A549 (cell line): ENCODE measurements around the gene CCDC40. TPM values are rescaled to one million over a fixed set of nuclear protein-coding genes. Genes with fewer than 3 reads are reported as not detected.

Source experiments
- ATAC-seq, 2 experiments: fragments of 200-7000 bp in 1 of 2; fragments of >200 bp in 1 of 2; cut with Nextera tagmentation in 1 of 2; cut with Tn5 transposase in 1 of 2; 3 replicates each; pipeline versions ENCODE4 v1.8.0 to v1.9.1; 2018 to 2020; ENCODE audit warnings: mild to moderate bottlenecking in 1 of 2, moderate library complexity in 1 of 2
- CTCF ChIA-PET: fragments of 300-600 bp; sonication (Branson Sonifier 250); formaldehyde crosslinking; extraction: SDS; loops from one replicate; lab custom pipeline; 2021; ENCODE audit warnings: antibody characterized with exemption, inconsistent platforms; lab: Yijun Ruan, JAX
- POLR2A ChIA-PET: fragments of 350-600 bp; formaldehyde crosslinking; extraction: SDS; loops from one replicate; lab custom pipeline; 2021; ENCODE audit warnings: antibody characterized with exemption, inconsistent platforms; lab: Yijun Ruan, JAX
- DNase-seq, 2 experiments: peaks; one replicate each; pipeline versions ENCODE4 v3.0.0 to v3.0.0-alpha.2; 2011 to 2016; ENCODE audit warnings: low read depth in 1 of 2, low spot score in 1 of 2
- FAIRE-seq: peaks from 2 replicates; lab custom pipeline; 2011; peaks lifted over from hg19 to GRCh38; lab: Jason Lieb, UNC
- H3K27ac ChIP-seq, 2 experiments: fragments of >200 bp; sonication (Bioruptor Twin); formaldehyde crosslinking; 3 replicates each; pipeline ENCODE4 v1.5.1; 2016 to 2017
- H3K4me1 ChIP-seq: fragments of >200 bp; sonication (Bioruptor Twin); formaldehyde crosslinking; 3 replicates; pipeline ENCODE4 v1.6.1; 2016
- H3K4me2 ChIP-seq: fragments of >200 bp; sonication (Bioruptor Twin); formaldehyde crosslinking; 3 replicates; pipeline ENCODE4 v1.6.1; 2016
- H3K4me3 ChIP-seq: fragments of >200 bp; sonication (Bioruptor Twin); formaldehyde crosslinking; 3 replicates; pipeline ENCODE4 v1.5.1; 2016
- H3K9me3 ChIP-seq: fragments of >200 bp; sonication (Bioruptor Twin); formaldehyde crosslinking; 3 replicates; pipeline ENCODE4 v1.6.1; 2016
- BHLHE40 ChIP-seq: IDR thresholded peaks from 2 replicates; pipeline ENCODE4 v1.6.1; 2012; ENCODE audit warnings: low read depth, low read length, inconsistent platforms
- CBX2 ChIP-seq: fragments of 200-600 bp; sonication (generic); IDR thresholded peaks from 2 replicates; pipeline ENCODE4 v1.6.1; 2016; ENCODE audit warnings: low read depth, mild to moderate bottlenecking, borderline replicate concordance
- CEBPB ChIP-seq, 2 experiments: fragments of >200 bp in 1 of 2; sonication (Bioruptor Twin) in 1 of 2; formaldehyde crosslinking in 1 of 2; IDR thresholded peaks; 2 replicates each; pipeline ENCODE4 v1.6.1; 2012 to 2016
- CHD4 ChIP-seq: fragments of 200-600 bp; sonication (generic); IDR thresholded peaks from 2 replicates; pipeline ENCODE4 v1.6.1; 2016; ENCODE audit warnings: antibody characterized with exemption, mild to moderate bottlenecking, borderline replicate concordance
- ELK1 ChIP-seq: fragments of 150-350 bp; IDR thresholded peaks from 2 replicates; pipeline ENCODE4 v1.6.1; 2014; ENCODE audit warnings: low read depth, mild to moderate bottlenecking, low read length
- EP300 ChIP-seq, 2 experiments: fragments of >200 bp; sonication (Bioruptor Twin); formaldehyde crosslinking; IDR thresholded peaks; 2 replicates in 1 of 2; 3 replicates in 1 of 2; pipeline ENCODE4 v1.6.1; 2016 to 2017
- ESRRA ChIP-seq: fragments of 150-350 bp; IDR thresholded peaks from 2 replicates; pipeline ENCODE4 v1.6.1; 2014; ENCODE audit warnings: mild to moderate bottlenecking, low read length, borderline replicate concordance
- FOXS1 ChIP-seq: fragments of 250-450 bp; sonication (Bioruptor Pico); IDR thresholded peaks from 2 replicates; pipeline ENCODE4 v1.5.0; 2020; ENCODE audit warnings: mild to moderate bottlenecking, moderate library complexity
- GATA3 ChIP-seq: IDR thresholded peaks from 2 replicates; pipeline ENCODE4 v1.6.1; 2012; ENCODE audit warnings: borderline replicate concordance
- HDAC2 ChIP-seq: fragments of 200-600 bp; sonication (generic); IDR thresholded peaks from 2 replicates; pipeline ENCODE4 v1.6.1; 2016
- HEYL ChIP-seq: fragments of 250-450 bp; sonication (Bioruptor Pico); IDR thresholded peaks from 2 replicates; pipeline ENCODE4 v1.8.0; 2021; ENCODE audit warnings: mild to moderate bottlenecking, moderate library complexity
- KDM1A ChIP-seq: fragments of 200-600 bp; sonication (generic); IDR thresholded peaks from 2 replicates; pipeline ENCODE4 v1.6.1; 2016; ENCODE audit warnings: low read depth, mild to moderate bottlenecking
- KDM5A ChIP-seq: fragments of 200-600 bp; sonication (generic); IDR thresholded peaks from 2 replicates; pipeline ENCODE4 v1.6.1; 2016; ENCODE audit warnings: antibody characterized with exemption, mild to moderate bottlenecking
- MAZ ChIP-seq: fragments of 150-350 bp; IDR thresholded peaks from 2 replicates; pipeline ENCODE4 v1.6.1; 2014; ENCODE audit warnings: antibody characterized with exemption, low read depth, low read length, borderline replicate concordance
- NPAS2 ChIP-seq: fragments of 250-450 bp; sonication (Bioruptor Pico); IDR thresholded peaks from 2 replicates; pipeline ENCODE4 v1.8.0; 2022; ENCODE audit warnings: mild to moderate bottlenecking, moderate library complexity, borderline replicate concordance
- RARB ChIP-seq: fragments of 250-450 bp; sonication (Bioruptor Pico); IDR thresholded peaks from 2 replicates; pipeline ENCODE4 v1.8.0; 2021; ENCODE audit warnings: mild to moderate bottlenecking, moderate library complexity
- RNF2 ChIP-seq: fragments of 200-600 bp; sonication (generic); IDR thresholded peaks from 2 replicates; pipeline ENCODE4 v1.6.1; 2016; ENCODE audit warnings: low read depth, mild to moderate bottlenecking, antibody characterized with exemption, moderate library complexity, borderline replicate concordance
- SMC3 ChIP-seq: fragments of >200 bp; sonication (Bioruptor Twin); formaldehyde crosslinking; IDR thresholded peaks from 3 replicates; pipeline ENCODE4 v1.6.1; 2018; ENCODE audit warnings: inconsistent platforms
- TFCP2L1 ChIP-seq: fragments of 250-450 bp; sonication (Bioruptor Pico); IDR thresholded peaks from 2 replicates; pipeline ENCODE4 v1.5.0; 2021; ENCODE audit warnings: mild to moderate bottlenecking
- TP53 ChIP-seq: fragments of 250-450 bp; sonication (Bioruptor Pico); IDR thresholded peaks from 2 replicates; pipeline ENCODE4 v1.5.0; 2021; ENCODE audit warnings: mild to moderate bottlenecking, moderate library complexity
- ZSCAN20 ChIP-seq: fragments of 250-450 bp; sonication (Bioruptor Pico); IDR thresholded peaks from 2 replicates; pipeline ENCODE4 v1.8.0; 2022; ENCODE audit warnings: mild to moderate bottlenecking, moderate library complexity
- WGBS: methylation state at CpG from one replicate; pipeline ENCODE4 v1.1.6; 2017; ENCODE audit errors: missing lambda C conversion rate; 5-methylcytosine and 5-hydroxymethylcytosine counted together
- polyA plus RNA-seq, 4 experiments: library from polyadenylated mRNA; depleted of rRNA in 3 of 4; stranded (reverse); fragments of >200 nt; fragmentation: RNase III in 1 of 4; extraction: RNeasy Plus Mini Kit Qiagen cat#74134 plus additional on column Dnase treatment in 1 of 4; gene quantifications; 2 replicates in 3 of 4; 3 replicates in 1 of 4; pipeline ENCODE4 v1.2.3, GENCODE V29; 2011 to 2017
- TF ChIP-seq, protein P1 (sequence below): fragments of 200-600 bp; sonication (generic); IDR thresholded peaks from 2 replicates; pipeline ENCODE4 v1.6.1; 2016; ENCODE audit warnings: antibody characterized with exemption, mild to moderate bottlenecking, moderate library complexity
- TF ChIP-seq, protein P2 (sequence below): fragments of 250-450 bp; sonication (Bioruptor Pico); IDR thresholded peaks from 2 replicates; pipeline ENCODE4 v1.5.0; 2020; ENCODE audit warnings: low read depth, mild to moderate bottlenecking, moderate library complexity
- TF ChIP-seq, protein P3 (sequence below): IDR thresholded peaks from 2 replicates; pipeline ENCODE4 v1.6.1; 2012

CCDC40 gene
- polyA plus RNA-seq, 2 of the 4 experiments (the other 2 are of a cell fraction) = 5.9 to 11.3 TPM

GRCh38 chr17:80050706-80051105 lies 14.3 kb downstream of the CCDC40 start:
- FAIRE-seq (no peak), ATAC-seq (no peak)
- ChIA-PET CTCF (interaction anchor here (1.2 to 2.1 kb wide), 4 partner anchors 33 to 50 kb away, joined by 3 to 7 read pairs (median 4); partner anchors contain the start of gene GAA), POLR2A (no interaction called here)
- Histone ChIP-seq H3K27ac (no peak overlapping the region), H3K4me2 (no peak overlapping the region), H3K4me1 (no peaks in the 10 kb centered on the region), H3K9me3 (no peaks in the 10 kb centered on the region)
- WGBS = 84% methylated on average over 16 of the region's 16 CpGs
- no peak for TF ChIP-seq TFCP2L1 (CRISPR knock-in tag)
- no peak for TF ChIP-seq ZSCAN20
- TF ChIP-seq SMC3 = no peak
- TF ChIP-seq ELK1 = no peak
- TF ChIP-seq, protein P1, sequence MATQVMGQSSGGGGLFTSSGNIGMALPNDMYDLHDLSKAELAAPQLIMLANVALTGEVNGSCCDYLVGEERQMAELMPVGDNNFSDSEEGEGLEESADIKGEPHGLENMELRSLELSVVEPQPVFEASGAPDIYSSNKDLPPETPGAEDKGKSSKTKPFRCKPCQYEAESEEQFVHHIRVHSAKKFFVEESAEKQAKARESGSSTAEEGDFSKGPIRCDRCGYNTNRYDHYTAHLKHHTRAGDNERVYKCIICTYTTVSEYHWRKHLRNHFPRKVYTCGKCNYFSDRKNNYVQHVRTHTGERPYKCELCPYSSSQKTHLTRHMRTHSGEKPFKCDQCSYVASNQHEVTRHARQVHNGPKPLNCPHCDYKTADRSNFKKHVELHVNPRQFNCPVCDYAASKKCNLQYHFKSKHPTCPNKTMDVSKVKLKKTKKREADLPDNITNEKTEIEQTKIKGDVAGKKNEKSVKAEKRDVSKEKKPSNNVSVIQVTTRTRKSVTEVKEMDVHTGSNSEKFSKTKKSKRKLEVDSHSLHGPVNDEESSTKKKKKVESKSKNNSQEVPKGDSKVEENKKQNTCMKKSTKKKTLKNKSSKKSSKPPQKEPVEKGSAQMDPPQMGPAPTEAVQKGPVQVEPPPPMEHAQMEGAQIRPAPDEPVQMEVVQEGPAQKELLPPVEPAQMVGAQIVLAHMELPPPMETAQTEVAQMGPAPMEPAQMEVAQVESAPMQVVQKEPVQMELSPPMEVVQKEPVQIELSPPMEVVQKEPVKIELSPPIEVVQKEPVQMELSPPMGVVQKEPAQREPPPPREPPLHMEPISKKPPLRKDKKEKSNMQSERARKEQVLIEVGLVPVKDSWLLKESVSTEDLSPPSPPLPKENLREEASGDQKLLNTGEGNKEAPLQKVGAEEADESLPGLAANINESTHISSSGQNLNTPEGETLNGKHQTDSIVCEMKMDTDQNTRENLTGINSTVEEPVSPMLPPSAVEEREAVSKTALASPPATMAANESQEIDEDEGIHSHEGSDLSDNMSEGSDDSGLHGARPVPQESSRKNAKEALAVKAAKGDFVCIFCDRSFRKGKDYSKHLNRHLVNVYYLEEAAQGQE = no peak
- TF ChIP-seq RARB = no peak
- TF ChIP-seq HDAC2 = no peak
- no peak for TF ChIP-seq GATA3
- TF ChIP-seq, protein P2, sequence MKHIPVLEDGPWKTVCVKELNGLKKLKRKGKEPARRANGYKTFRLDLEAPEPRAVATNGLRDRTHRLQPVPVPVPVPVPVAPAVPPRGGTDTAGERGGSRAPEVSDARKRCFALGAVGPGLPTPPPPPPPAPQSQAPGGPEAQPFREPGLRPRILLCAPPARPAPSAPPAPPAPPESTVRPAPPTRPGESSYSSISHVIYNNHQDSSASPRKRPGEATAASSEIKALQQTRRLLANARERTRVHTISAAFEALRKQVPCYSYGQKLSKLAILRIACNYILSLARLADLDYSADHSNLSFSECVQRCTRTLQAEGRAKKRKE (CRISPR knock-in tag) = no peak
- TF ChIP-seq CHD4 = no peak
- TF ChIP-seq MAZ = no peak
- TF ChIP-seq FOXS1 (CRISPR knock-in tag) = no peak
- TF ChIP-seq, all 56 proteins: peak for 0
- H3K4me3 ChIP-seq = no peak overlapping the region
- DNase-seq = no peak

- WGBS = 84% methylated on average over 11 of the region's 11 CpGs
- H3K9me3 ChIP-seq = no peaks in the 10 kb centered on the region
Measured at GRCh38 chr17:80051681-80052080, 15.2 kb downstream of the CCDC40 start.

GRCh38 chr17:80053102-80053501 lies 16.7 kb downstream of the CCDC40 start:
- ATAC-seq = no peak
- no peak for DNase-seq
- 96% methylated on average over 10 of the region's 10 CpGs for WGBS
- POLR2A ChIA-PET = no interaction called here
- CTCF ChIA-PET = interaction anchor here (0.7 kb wide), 1 partner anchor 55 kb away, joined by 3 read pairs; no protein-coding TSS in a partner anchor
- no peaks in the 10 kb centered on the region for H3K9me3 ChIP-seq
- no peak overlapping the region for H3K4me2 ChIP-seq
- H3K4me1 ChIP-seq = no peaks in the 10 kb centered on the region
- H3K4me3 ChIP-seq = no peak overlapping the region
- FAIRE-seq = no peak
- H3K27ac ChIP-seq = no peak overlapping the region
- no peak for TF ChIP-seq TP53 (CRISPR knock-in tag)
- no peak for TF ChIP-seq NPAS2 (CRISPR knock-in tag)
- no peak for TF ChIP-seq CEBPB (IDR thresholded peaks at IDR 0.05)
- TF ChIP-seq ELK1 = no peak
- no peak for TF ChIP-seq ESRRA
- TF ChIP-seq, all 56 proteins: peak for 0

More at GRCh38 chr17:80051681-80052080, 15.2 kb downstream of the CCDC40 start:
- POLR2A ChIA-PET = no interaction called here
- FAIRE-seq = no peak
- no peak for ATAC-seq
- no peak overlapping the region for H3K4me2 ChIP-seq
- H3K27ac ChIP-seq = no peak overlapping the region
- no peaks in the 10 kb centered on the region for H3K4me1 ChIP-seq
- no peak overlapping the region for H3K4me3 ChIP-seq
- CTCF ChIA-PET = interaction anchor here (1.2 to 1.9 kb wide), 2 partner anchors 43 to 50 kb away, joined by 3 to 7 read pairs; partner anchors contain the start of gene GAA
- no peak for DNase-seq
- TF ChIP-seq ESRRA (no peak), BHLHE40 (no peak), EP300 (IDR thresholded peaks at IDR 0.05) (no peak), KDM5A (no peak), HEYL (CRISPR knock-in tag) (no peak), MAZ (no peak), CBX2 (no peak), KDM1A (no peak), RNF2 (no peak)
- TF ChIP-seq, protein P3, sequence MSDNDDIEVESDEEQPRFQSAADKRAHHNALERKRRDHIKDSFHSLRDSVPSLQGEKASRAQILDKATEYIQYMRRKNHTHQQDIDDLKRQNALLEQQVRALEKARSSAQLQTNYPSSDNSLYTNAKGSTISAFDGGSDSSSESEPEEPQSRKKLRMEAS = no peak
